ENCODE results near the gene PDCD5.

PDCD5 gene

DNA sequence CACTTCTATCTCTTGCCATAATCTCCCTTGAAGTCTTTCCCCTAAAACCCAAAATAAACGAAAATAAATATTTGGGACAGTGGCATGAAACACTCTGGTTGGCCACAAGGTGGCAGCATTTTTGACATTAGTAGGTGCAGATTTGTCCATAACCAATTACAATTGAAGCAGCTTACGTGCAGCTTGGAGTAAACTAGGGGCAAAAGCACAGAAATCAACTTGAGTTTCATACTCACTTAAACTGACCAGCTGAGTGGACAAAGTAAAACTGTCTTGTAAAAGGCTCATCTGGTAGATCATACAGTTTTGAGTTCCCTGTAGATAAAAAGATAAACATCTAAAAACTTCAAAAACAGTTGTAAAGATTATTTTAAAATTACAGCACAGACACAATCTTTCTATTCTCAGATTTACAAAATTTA, 18.8 kb downstream of the PDCD5 start:
- no peaks in the 10 kb centered on the region for H3K4me1 ChIP-seq (ENCODE audit: insufficient read depth, low read length)
- no peak overlapping the region for H3K9ac ChIP-seq (ENCODE audit: low read depth, low read length)
- H3K36me3 ChIP-seq (ENCODE audit: insufficient read depth, low read length) = peaks cover 17% of the 10 kb centered on the region
- no peaks in the 10 kb centered on the region for H3K9me3 ChIP-seq (ENCODE audit: control insufficient read depth, insufficient read depth, low read length)

DNA sequence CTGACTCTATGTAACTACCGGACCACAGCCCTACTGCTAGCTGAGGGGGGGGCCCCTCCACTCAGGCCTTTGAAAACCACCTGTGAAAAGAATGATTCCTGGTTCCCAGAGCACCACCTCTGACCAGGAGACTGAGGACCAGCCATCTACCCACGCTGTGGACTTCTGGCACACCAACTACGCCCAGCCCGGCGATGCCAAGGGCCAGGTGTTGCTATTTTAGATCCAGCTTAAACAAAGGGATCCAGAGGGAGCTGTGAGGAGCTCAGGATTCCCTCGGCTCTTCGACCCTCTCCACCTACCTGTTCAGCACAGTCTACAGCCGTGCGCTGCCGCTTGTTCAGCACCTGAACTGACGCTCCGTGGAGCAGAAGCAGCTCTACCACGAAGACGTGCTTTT, 23.0 kb downstream of the PDCD5 start:
- Histone ChIP-seq H3K9me3 (ENCODE audit: control insufficient read depth, insufficient read depth, low read length) (no peaks in the 10 kb centered on the region), H3K9ac (ENCODE audit: low read depth, low read length) (no peak overlapping the region), H3K4me1 (ENCODE audit: insufficient read depth, low read length) (no peaks in the 10 kb centered on the region), H3K36me3 (ENCODE audit: insufficient read depth, low read length) (peaks cover 8% of the 10 kb centered on the region)

DNA sequence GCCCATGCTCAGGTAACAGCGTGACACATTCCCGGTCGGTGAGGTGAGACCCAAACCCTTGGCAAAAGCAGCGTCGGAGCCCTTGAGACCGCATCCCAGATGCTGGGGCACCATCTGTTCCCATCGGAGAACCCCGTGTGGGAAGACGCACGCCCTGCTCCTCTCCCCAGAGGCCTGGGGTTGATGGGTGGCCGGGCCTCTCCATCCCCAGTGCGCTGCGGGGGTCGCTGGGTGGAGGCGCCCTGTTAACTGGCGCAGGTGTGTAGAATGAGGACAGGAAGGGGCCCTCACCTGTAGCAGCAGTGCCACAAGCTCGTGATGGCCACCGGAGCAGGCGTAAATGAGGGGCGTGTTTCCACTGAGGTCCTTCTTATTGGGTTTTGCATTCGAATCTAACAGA, 24.6 kb downstream of the PDCD5 start:
- Histone ChIP-seq H3K36me3 (ENCODE audit: insufficient read depth, low read length) (peaks cover 7% of the 10 kb centered on the region), H3K9me3 (ENCODE audit: control insufficient read depth, insufficient read depth, low read length) (no peaks in the 10 kb centered on the region), H3K9ac (ENCODE audit: low read depth, low read length) (no peak overlapping the region), H3K4me1 (ENCODE audit: insufficient read depth, low read length) (no peaks in the 10 kb centered on the region)

DNA sequence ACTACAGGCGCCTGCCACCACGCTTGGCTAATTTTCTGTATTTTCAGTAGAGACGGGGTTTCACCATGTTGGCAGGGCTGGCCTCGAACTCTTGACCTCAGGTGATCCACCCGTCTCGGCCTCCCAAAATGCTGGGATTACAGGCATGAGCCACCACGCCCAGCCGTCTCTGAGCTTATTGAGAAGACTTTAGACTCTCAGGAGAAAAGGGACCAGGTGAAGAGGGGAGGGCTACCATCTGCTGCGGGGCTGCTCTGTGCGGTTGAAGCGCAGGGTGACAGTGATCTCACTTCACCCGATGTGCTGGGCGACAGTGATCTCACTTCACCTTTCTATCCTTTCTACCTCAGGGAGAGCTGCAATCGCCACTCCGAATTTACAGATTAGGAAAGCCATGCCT, 25.3 kb downstream of the PDCD5 start:
- Histone ChIP-seq H3K9ac (ENCODE audit: low read depth, low read length) (no peak overlapping the region), H3K9me3 (ENCODE audit: control insufficient read depth, insufficient read depth, low read length) (no peaks in the 10 kb centered on the region), H3K4me1 (ENCODE audit: insufficient read depth, low read length) (no peaks in the 10 kb centered on the region), H3K36me3 (ENCODE audit: insufficient read depth, low read length) (peaks cover 7% of the 10 kb centered on the region)

DNA sequence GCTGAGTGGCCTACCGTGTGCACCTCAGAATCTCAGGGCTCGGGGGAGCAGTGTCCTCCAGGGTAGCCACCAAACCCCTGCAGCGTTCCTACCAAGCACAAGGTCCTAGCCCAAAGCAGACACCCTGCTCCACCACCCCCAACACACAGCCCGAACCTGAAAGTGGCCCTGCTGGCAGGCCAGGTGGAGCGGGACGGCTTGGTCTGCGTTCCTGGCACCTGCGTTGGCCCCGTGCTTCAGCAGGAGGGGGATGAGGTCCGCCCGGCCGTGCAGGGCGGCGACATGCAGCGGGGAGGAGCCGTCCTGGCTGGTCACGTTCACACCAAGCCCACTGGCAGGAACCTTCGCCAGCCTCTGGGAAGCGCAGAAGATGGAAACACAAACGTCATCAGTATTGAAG, 26.5 kb downstream of the PDCD5 start:
- H3K9me3 ChIP-seq (ENCODE audit: control insufficient read depth, insufficient read depth, low read length) = no peaks in the 10 kb centered on the region
- H3K4me1 ChIP-seq (ENCODE audit: insufficient read depth, low read length) = no peaks in the 10 kb centered on the region
- H3K36me3 ChIP-seq (ENCODE audit: insufficient read depth, low read length) = peaks cover 7% of the 10 kb centered on the region
- no peak overlapping the region for H3K9ac ChIP-seq (ENCODE audit: low read depth, low read length)

DNA sequence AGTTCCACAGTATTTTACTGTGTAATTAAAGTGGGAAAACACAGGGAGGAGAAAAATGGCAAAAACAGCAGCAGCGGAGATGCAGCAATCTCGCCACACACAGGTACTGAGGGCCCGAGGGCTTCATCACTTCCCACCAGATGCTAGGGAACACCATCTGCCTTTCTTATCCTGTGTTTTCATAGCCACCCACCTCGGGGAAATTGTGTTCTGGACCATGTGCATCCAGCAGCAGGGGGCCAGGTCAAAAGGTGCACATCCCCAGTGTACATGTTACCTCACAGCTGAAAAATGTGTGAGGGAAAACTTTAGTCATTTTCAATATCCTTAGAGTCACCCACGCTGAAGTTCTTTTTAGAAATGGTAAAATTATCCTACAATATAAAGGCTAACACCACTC, 30.2 kb downstream of the PDCD5 start:
- peaks cover 9% of the 10 kb centered on the region; the same call in 1 of the 2 replicates for H3K36me3 ChIP-seq (ENCODE audit: insufficient read depth, low read length)
- H3K9ac ChIP-seq (ENCODE audit: low read depth, low read length) = no peak overlapping the region
- no peaks in the 10 kb centered on the region for H3K9me3 ChIP-seq (ENCODE audit: control insufficient read depth, insufficient read depth, low read length)
- H3K4me1 ChIP-seq (ENCODE audit: insufficient read depth, low read length) = no peaks in the 10 kb centered on the region

DNA sequence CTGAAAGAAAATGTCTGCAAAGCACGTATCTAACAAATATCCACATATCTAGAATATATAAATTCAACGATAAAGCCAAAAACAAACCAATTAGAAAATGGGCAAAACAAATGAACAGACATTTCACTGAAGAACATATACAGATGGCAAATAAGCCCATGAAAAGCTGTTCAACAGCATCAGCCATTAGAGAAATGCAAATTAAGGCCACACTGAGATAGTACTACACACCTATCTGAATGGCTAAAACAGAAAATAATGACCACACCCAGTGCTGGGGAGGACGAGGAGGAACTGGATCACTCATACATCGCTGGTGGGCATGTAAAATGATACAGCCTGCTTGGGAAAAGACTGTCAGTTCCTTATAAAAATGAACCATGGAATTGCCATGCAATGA, 32.0 kb downstream of the PDCD5 start:
- Histone ChIP-seq H3K4me1 (ENCODE audit: insufficient read depth, low read length) (no peaks in the 10 kb centered on the region), H3K9me3 (ENCODE audit: control insufficient read depth, insufficient read depth, low read length) (no peaks in the 10 kb centered on the region), H3K9ac (ENCODE audit: low read depth, low read length) (no peak overlapping the region), H3K36me3 (ENCODE audit: insufficient read depth, low read length) (peaks cover 9% of the 10 kb centered on the region)

DNA sequence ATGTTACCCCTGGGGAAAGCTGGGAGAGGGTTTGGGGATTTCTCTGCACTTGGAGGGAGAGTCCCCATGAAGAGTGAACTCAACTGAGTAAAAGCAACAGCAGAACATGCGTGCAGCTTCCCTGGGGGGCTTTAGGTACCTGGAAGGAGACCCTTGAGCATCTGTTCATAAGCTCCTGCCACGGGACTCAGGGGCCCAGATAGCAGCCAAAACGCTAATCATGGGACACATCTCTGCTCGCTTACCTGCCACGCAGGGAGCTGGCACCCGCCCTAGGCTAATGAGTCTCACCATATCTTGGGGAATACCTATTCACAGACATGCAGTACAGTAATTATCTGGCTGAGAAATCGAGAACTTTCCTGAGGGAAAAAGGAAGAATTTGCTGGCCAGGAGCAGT, 33.9 kb downstream of the PDCD5 start:
- no peaks in the 10 kb centered on the region for H3K4me1 ChIP-seq (ENCODE audit: insufficient read depth, low read length)
- no peak overlapping the region for H3K9ac ChIP-seq (ENCODE audit: low read depth, low read length)
- H3K36me3 ChIP-seq (ENCODE audit: insufficient read depth, low read length) = peaks cover 9% of the 10 kb centered on the region
- H3K9me3 ChIP-seq (ENCODE audit: control insufficient read depth, insufficient read depth, low read length) = no peaks in the 10 kb centered on the region

DNA sequence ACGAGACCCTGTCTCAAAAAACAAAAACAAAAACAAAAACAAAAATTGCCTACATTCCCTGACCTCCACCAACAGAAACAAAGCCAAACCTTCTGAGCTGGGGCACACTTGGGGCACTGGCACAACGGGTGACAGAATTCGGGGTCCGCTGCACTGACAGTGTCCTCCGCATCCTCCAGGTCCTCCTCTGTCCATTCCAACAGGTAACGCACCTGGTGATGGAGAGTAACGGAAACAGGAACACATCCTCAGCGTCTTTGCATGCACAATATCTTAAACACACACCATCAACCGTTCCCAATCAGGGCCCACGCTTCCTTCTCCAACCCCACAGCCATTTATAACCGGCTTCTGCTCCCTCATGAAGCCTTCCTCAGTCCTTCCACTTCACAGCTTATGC, 34.6 kb downstream of the PDCD5 start:
- no peaks in the 10 kb centered on the region for H3K4me1 ChIP-seq (ENCODE audit: insufficient read depth, low read length)
- H3K36me3 ChIP-seq (ENCODE audit: insufficient read depth, low read length) = peaks cover 9% of the 10 kb centered on the region
- no peaks in the 10 kb centered on the region for H3K9me3 ChIP-seq (ENCODE audit: control insufficient read depth, insufficient read depth, low read length)
- no peak overlapping the region for H3K9ac ChIP-seq (ENCODE audit: low read depth, low read length)

DNA sequence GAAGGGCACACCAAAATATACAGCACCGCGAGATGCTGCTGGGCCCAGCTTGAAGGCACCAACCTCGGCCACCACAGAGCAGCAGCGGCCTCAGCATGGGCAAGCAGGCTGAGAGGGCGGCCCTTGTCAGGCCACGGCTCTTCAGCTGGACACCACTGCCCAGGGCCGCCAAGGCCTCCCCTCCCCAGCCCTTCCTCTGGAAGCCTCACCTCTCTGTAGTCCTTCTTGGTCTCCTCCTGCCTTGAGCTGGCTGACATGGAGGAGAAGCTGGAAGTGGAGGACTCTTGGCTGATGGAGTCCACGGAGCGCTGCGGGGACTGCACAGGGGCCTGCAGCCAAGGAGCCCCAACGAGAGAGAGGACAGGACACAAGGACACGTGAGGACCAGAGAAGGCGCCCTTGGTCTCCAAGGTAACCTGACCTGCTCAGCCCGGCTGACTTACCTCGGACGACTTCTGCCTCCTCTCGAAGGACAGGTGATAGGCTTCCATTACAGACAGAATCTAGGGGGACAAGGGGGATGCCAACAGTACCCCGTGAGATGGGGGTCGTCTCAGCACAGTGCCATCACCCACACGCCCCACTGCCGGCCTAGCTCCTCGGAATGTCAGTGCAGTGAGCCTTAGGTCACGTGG, 38.2 kb downstream of the PDCD5 start:
- Histone ChIP-seq H3K4me1 (ENCODE audit: insufficient read depth, low read length) (no peaks in the 10 kb centered on the region), H3K36me3 (ENCODE audit: insufficient read depth, low read length) (peaks cover 3% of the 10 kb centered on the region), H3K9ac (ENCODE audit: low read depth, low read length) (no peak overlapping the region), H3K9me3 (ENCODE audit: control insufficient read depth, insufficient read depth, low read length) (no peaks in the 10 kb centered on the region)

DNA sequence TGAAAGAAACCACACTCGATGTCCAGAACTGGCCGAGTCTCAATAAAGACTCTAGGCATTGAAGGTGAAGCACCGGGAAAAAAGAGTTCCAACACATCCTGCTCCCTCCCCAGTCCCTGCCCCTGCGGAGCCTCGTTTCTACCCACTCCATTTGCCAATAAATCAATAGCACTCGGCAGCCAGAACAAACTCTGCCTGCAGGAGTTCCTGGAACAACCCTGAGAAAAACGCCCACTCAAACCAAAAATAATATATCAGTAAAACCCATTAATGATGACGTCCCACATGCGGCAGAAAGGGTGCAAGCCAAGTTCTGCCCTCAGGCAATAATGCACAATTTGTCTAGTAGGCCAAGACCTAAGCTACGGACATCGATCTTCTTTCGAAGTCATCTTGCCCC, 41.0 kb downstream of the PDCD5 start:
- Histone ChIP-seq H3K36me3 (ENCODE audit: insufficient read depth, low read length) (peaks cover 3% of the 10 kb centered on the region; the same call in 1 of the 2 replicates), H3K4me1 (ENCODE audit: insufficient read depth, low read length) (no peaks in the 10 kb centered on the region), H3K9me3 (ENCODE audit: control insufficient read depth, insufficient read depth, low read length) (no peaks in the 10 kb centered on the region)

DNA sequence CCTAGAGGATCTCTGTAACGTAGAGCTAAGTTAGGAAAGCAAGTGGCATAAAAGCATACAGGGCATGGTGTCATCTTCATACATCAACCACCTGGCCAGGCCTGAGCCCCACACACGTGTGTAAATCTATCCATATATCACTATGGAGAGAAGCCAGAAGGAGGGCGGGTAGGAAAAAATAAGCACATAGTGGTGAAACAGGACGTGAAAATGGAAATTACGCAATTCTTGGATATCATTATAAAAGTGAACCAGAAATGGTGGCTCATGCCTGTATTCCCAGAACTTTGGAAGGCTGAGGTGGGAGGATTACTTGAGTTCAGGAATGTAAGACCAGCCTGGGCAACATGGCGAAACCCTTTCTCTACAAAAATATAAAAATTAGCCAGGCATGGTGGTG, 43.4 kb downstream of the PDCD5 start:
- Histone ChIP-seq H3K4me1 (ENCODE audit: insufficient read depth, low read length) (no peaks in the 10 kb centered on the region), H3K9me3 (ENCODE audit: control insufficient read depth, insufficient read depth, low read length) (no peaks in the 10 kb centered on the region), H3K36me3 (ENCODE audit: insufficient read depth, low read length) (no peaks in the 10 kb centered on the region), H3K9ac (ENCODE audit: low read depth, low read length) (no peak overlapping the region)

More for the DNA sequence above, 41.0 kb downstream of the PDCD5 start:
- no peak overlapping the region for H3K9ac ChIP-seq (ENCODE audit: low read depth, low read length)

DNA sequence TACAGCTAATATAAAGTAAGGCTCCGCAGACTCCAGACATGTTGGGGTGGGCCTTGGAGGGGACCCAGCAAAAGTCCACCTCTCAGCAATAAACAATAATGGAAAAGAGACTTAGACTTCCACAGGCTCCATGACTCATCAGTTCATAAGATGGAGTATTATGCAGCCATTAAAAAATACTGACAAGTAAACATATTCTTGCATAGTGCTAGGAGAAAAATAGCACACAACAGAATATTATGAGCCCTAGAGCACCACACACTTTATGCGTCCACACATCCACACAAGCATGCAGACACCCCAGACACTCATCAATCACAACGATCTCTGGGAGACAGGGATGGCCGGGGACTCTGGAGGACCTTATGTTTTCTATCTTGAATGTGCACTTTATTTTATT, 46.0 kb downstream of the PDCD5 start:
- H3K9ac ChIP-seq (ENCODE audit: low read depth, low read length) = no peak overlapping the region
- H3K36me3 ChIP-seq (ENCODE audit: insufficient read depth, low read length) = no peaks in the 10 kb centered on the region; the same call in 1 of the 2 replicates
- no peaks in the 10 kb centered on the region for H3K9me3 ChIP-seq (ENCODE audit: control insufficient read depth, insufficient read depth, low read length)
- no peaks in the 10 kb centered on the region for H3K4me1 ChIP-seq (ENCODE audit: insufficient read depth, low read length)

DNA sequence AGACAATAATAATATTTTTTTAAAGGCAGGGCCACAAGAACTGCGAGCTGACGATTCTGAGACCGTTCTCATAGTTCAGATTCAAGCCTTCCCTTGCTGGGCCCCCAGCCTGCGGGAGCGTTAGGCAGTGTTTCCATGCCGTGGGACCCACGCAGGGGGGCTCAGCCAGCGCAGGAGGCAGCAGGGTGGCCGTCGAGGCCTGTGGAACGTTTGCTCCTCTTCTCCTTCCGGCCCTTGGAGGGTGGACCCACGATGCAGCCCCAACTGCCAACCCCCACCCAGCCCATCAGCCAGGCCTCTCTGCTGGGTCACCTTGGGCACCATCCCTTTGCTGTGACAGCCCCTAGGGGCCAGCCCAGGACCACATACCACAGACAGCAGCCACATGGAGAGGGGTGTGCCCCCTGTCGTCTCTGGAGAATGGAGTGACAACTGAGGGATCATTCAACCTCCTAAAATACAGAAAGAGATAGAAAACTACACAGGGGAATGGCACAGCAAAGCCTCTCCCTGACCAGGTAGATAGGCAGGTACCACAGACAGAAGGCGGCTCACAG, 46.8 kb downstream of the PDCD5 start:
- Histone ChIP-seq H3K4me1 (ENCODE audit: insufficient read depth, low read length) (no peaks in the 10 kb centered on the region), H3K9ac (ENCODE audit: low read depth, low read length) (no peak overlapping the region), H3K36me3 (ENCODE audit: insufficient read depth, low read length) (no peaks in the 10 kb centered on the region; the same call in none of the 2 replicates)

DNA sequence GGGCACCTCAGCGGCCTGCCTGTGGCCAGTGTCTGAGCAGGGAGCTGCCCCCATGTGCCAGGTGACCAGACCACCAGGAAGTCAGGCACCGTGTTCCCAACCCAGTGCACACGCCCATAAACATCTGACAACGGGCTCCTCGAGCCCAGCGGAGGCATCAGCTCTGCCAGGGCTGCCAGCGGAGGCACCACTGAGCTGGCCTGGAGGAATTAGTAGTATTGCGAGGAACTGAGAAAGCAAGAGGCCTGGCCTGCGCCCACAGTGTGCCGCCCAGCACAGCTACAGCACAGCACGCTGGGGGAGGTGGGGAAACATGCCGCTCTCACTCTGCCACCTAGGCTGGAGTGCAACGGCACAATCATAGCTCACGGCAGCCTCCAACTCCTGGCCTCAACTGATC, 49.3 kb downstream of the PDCD5 start:
- H3K9me3 ChIP-seq (ENCODE audit: control insufficient read depth, insufficient read depth, low read length) = no peaks in the 10 kb centered on the region
- no peak overlapping the region for H3K9ac ChIP-seq (ENCODE audit: low read depth, low read length)
- H3K36me3 ChIP-seq (ENCODE audit: insufficient read depth, low read length) = no peaks in the 10 kb centered on the region; the same call in none of the 2 replicates
- no peaks in the 10 kb centered on the region for H3K4me1 ChIP-seq (ENCODE audit: insufficient read depth, low read length)

More for the DNA sequence above, 46.8 kb downstream of the PDCD5 start:
- H3K9me3 ChIP-seq (ENCODE audit: control insufficient read depth, insufficient read depth, low read length) = no peaks in the 10 kb centered on the region

All from ES-I3 (cell line).